ENCODE measurements around the gene C1orf159.
"Not testable (repeated sequence)": the region's sequence is repeated elsewhere in the genome, so short reads cannot be mapped to it uniquely, and the experiment has no call there.

Gene C1orf159

GRCh38 chr1:1061682-1062345, 54.1 kb downstream of the C1orf159 start:
- no peak for DNase-seq (ENCODE audit: low read depth)
- TF ChIP-seq CTCF (IDR thresholded peaks at IDR 0.05; ENCODE audit: insufficient read depth, low read depth, low read length, missing control alignments) = no peak
- H3K4me3 ChIP-seq (ENCODE audit: low read length) = no peak overlapping the region

- DNase-seq (ENCODE audit: low read depth) = no peak
- no peak overlapping the region for H3K4me3 ChIP-seq (ENCODE audit: low read length)
- no peak for TF ChIP-seq CTCF (IDR thresholded peaks at IDR 0.05; ENCODE audit: insufficient read depth, low read depth, low read length, missing control alignments)
Observed at GRCh38 chr1:1060281-1061000, 55.4 kb downstream of the C1orf159 start.

- no peak for TF ChIP-seq CTCF (IDR thresholded peaks at IDR 0.05; ENCODE audit: insufficient read depth, low read depth, low read length, missing control alignments)
- peak; percentile 85 for DNase-seq (ENCODE audit: low read depth)
- H3K4me3 ChIP-seq (ENCODE audit: low read length) = peak overlapping the region; percentile 19
Observed at GRCh38 chr1:1059494-1060280, 56.2 kb downstream of the C1orf159 start.

- peak; percentile 41 for DNase-seq (ENCODE audit: low read depth)
- TF ChIP-seq CTCF (IDR thresholded peaks at IDR 0.05; ENCODE audit: insufficient read depth, low read depth, low read length, missing control alignments) = no peak
Observed at GRCh38 chr1:1058921-1059493, 56.9 kb downstream of the C1orf159 start.

GRCh38 chr1:1058088-1058905, 57.6 kb downstream of the C1orf159 start:
- no peak for DNase-seq (ENCODE audit: low read depth)
- H3K4me3 ChIP-seq (ENCODE audit: low read length) = no peak overlapping the region
- TF ChIP-seq CTCF (IDR thresholded peaks at IDR 0.05; ENCODE audit: insufficient read depth, low read depth, low read length, missing control alignments) = no peak

More at GRCh38 chr1:1058921-1059493, 56.9 kb downstream of the C1orf159 start:
- H3K4me3 ChIP-seq (ENCODE audit: low read length) = peak overlapping the region; percentile 23

GRCh38 chr1:1057769-1058087, 58.2 kb downstream of the C1orf159 start:
- not testable (repeated sequence) for DNase-seq (ENCODE audit: low read depth); H3K4me3 ChIP-seq (ENCODE audit: low read length)

Measured in epithelial cell of esophagus (primary cell).